HepG2 (cell line): ENCODE data around the gene SPEM2. TPM values are rescaled to one million over a fixed set of nuclear protein-coding genes. Genes with fewer than 3 reads are reported as not detected.

Source experiments
- CEBPG ChIP-seq: IDR thresholded peaks from 2 replicates; pipeline ENCODE4 v1.6.1; 2016
- FOXM1 ChIP-seq: sonication (generic); formaldehyde crosslinking; IDR thresholded peaks from 2 replicates; pipeline ENCODE4 v1.5.0; 2020; ENCODE audit warnings: missing genetic modification reagents
- HIVEP1 ChIP-seq: sonication (generic); formaldehyde crosslinking; IDR thresholded peaks from 2 replicates; pipeline ENCODE4 v1.4.0; 2020; ENCODE audit warnings: mild to moderate bottlenecking, missing genetic modification reagents
- MLLT10 ChIP-seq: sonication (generic); formaldehyde crosslinking; IDR thresholded peaks from 2 replicates; pipeline ENCODE4 v1.4.0; 2020; ENCODE audit warnings: missing genetic modification reagents
- NR2F2 ChIP-seq: IDR thresholded peaks from 2 replicates; pipeline ENCODE4 v1.6.1; 2012; ENCODE audit warnings: low read depth, inconsistent platforms, borderline replicate concordance
- REL ChIP-seq: sonication (generic); formaldehyde crosslinking; conservative IDR thresholded peaks from 2 replicates; pipeline ENCODE4 v1.8.0; 2022; ENCODE audit warnings: mild to moderate bottlenecking, missing genetic modification reagents, moderate library complexity
- RELA ChIP-seq: sonication (generic); formaldehyde crosslinking; IDR thresholded peaks from 2 replicates; pipeline ENCODE4 v1.4.0; 2020; ENCODE audit warnings: missing genetic modification reagents
- SCMH1 ChIP-seq: sonication (generic); formaldehyde crosslinking; IDR thresholded peaks from 2 replicates; pipeline ENCODE4 v1.9.0; 2021; ENCODE audit warnings: missing genetic modification reagents, mild to moderate bottlenecking, borderline replicate concordance
- SKI ChIP-seq: fragments of 450-650 bp; IDR thresholded peaks from one replicate; pipeline ENCODE4 v1.6.1; 2018; ENCODE audit warnings: mild to moderate bottlenecking; ENCODE audit not compliant: partially characterized antibody
- ZBTB21 ChIP-seq: sonication (generic); formaldehyde crosslinking; IDR thresholded peaks from 2 replicates; pipeline ENCODE4 v1.4.0; 2020; ENCODE audit warnings: missing genetic modification reagents
- ZNF264 ChIP-seq: sonication (generic); formaldehyde crosslinking; IDR thresholded peaks from 2 replicates; pipeline ENCODE4 v1.4.0; 2020; ENCODE audit warnings: missing genetic modification reagents
- ZNF747 ChIP-seq: sonication (generic); formaldehyde crosslinking; IDR thresholded peaks from 2 replicates; pipeline ENCODE4 v1.8.1; 2023; ENCODE audit warnings: missing genetic modification reagents, mild to moderate bottlenecking, borderline replicate concordance
- ZNF788 ChIP-seq: sonication (generic); formaldehyde crosslinking; IDR thresholded peaks from 2 replicates; pipeline ENCODE4 v1.5.0; 2020; ENCODE audit warnings: mild to moderate bottlenecking, missing genetic modification reagents, borderline replicate concordance
- polyA plus RNA-seq, 8 experiments: library from polyadenylated mRNA; depleted of rRNA in 3 of 8; stranded (reverse) in 7 of 8; unstranded in 1 of 8; fragments of >200 nt; fragmentation: Illumina TruSeq in 4 of 8; extraction: Trizol in 4 of 8; gene quantifications; 2 replicates each; pipeline versions ENCODE4 v1.2.1 to v1.2.3, GENCODE V29; 2011 to 2016; ENCODE audit warnings: low read depth in 4 of 8, missing spikeins in 1 of 8, mixed read lengths in 1 of 8; ENCODE audit not compliant: insufficient read depth in 1 of 8
- total RNA-seq, 5 experiments: library from RNA; depleted of rRNA; stranded (reverse); fragments of >200 nt; fragmentation: Illumina TruSeq; extraction: Trizol; gene quantifications; 2 replicates each; pipeline ENCODE4 v1.2.3, GENCODE V29; 2016; ENCODE audit warnings: low read depth in 1 of 5
- TF ChIP-seq, protein P1 (sequence below): IDR thresholded peaks from 2 replicates; pipeline ENCODE4 v1.6.1; 2012; ENCODE audit warnings: inconsistent platforms
- TF ChIP-seq, protein P2 (sequence below): sonication (generic); formaldehyde crosslinking; IDR thresholded peaks from 2 replicates; pipeline ENCODE4 v1.4.0; 2020; ENCODE audit warnings: missing genetic modification reagents, mild to moderate bottlenecking, borderline replicate concordance
- TF ChIP-seq, protein P3 (sequence below): IDR thresholded peaks from 2 replicates; pipeline ENCODE4 v1.6.1; 2016; ENCODE audit warnings: low read depth, control low read depth
- TF ChIP-seq, protein P4 (sequence below): sonication (generic); formaldehyde crosslinking; conservative IDR thresholded peaks from 2 replicates; pipeline ENCODE4 v1.4.0; 2020; ENCODE audit warnings: missing genetic modification reagents
- TF ChIP-seq, protein P5 (sequence below): sonication (generic); formaldehyde crosslinking; IDR thresholded peaks from 2 replicates; pipeline ENCODE4 v1.4.0; 2020; ENCODE audit warnings: mild to moderate bottlenecking, missing genetic modification reagents

Gene SPEM2
- total and polyA plus RNA-seq, 2 of the 13 experiments (the other 11 are each of a cell fraction or from before 2014, with no cell fraction given), result not detected

DNA sequence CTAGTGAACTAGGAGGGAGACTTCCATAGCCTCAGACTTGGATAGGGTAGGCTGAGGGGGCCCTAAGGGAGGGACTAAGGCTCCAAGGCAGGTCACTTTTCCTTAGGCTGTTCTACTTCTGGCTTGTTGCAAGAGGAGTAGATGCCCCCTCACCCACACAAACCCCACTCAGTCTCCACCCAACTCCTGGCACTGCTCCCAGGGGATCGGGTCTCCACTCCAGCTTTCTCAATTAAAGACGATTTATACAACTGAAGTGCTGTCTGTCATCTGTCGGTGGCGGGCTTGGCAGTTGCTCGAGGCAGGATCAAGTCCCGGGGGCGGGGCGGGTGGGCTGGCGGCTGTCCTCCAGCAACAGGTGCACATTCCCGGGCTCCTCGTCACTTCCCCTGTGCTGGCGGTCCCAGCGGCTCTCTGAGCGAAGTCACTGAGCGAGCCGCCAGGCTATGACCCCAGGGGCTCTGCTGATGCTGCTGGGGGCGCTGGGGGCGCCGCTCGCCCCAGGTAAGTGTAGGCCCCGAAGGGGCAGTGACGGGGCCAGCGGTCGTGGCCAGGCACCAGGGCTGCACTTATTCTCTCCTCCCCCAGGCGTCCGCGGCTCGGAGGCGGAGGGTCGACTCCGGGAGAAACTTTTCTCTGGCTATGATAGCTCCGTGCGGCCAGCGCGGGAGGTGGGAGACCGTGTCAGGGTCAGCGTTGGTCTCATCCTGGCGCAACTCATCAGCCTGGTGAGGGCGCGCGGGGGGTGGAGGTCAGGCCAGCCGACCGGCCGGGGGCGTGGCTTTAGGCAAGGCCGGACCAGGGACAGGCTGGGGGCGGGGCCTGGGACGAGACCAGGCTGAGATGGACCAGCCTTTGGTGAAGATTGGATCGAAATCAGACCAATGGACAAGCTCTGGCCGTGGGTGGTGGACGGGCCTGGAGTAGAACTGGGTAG, 19.5 kb downstream of the SPEM2 start, which contains the start of gene CHRNB1 (continued):
- TF ChIP-seq NR2F2, result peak; percentile 67; the same call in 1 of the 2 replicates
- no peak for TF ChIP-seq ZBTB21
- TF ChIP-seq HIVEP1 (CRISPR knock-in tag), result peak; percentile 68; the same call in 1 of the 2 replicates
- TF ChIP-seq, protein P1, sequence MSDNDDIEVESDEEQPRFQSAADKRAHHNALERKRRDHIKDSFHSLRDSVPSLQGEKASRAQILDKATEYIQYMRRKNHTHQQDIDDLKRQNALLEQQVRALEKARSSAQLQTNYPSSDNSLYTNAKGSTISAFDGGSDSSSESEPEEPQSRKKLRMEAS, result peak; percentile 71
- peak; percentile 54; the same call in 1 of the 2 replicates for TF ChIP-seq CEBPG (CRISPR knock-in tag)
- TF ChIP-seq, protein P2, sequence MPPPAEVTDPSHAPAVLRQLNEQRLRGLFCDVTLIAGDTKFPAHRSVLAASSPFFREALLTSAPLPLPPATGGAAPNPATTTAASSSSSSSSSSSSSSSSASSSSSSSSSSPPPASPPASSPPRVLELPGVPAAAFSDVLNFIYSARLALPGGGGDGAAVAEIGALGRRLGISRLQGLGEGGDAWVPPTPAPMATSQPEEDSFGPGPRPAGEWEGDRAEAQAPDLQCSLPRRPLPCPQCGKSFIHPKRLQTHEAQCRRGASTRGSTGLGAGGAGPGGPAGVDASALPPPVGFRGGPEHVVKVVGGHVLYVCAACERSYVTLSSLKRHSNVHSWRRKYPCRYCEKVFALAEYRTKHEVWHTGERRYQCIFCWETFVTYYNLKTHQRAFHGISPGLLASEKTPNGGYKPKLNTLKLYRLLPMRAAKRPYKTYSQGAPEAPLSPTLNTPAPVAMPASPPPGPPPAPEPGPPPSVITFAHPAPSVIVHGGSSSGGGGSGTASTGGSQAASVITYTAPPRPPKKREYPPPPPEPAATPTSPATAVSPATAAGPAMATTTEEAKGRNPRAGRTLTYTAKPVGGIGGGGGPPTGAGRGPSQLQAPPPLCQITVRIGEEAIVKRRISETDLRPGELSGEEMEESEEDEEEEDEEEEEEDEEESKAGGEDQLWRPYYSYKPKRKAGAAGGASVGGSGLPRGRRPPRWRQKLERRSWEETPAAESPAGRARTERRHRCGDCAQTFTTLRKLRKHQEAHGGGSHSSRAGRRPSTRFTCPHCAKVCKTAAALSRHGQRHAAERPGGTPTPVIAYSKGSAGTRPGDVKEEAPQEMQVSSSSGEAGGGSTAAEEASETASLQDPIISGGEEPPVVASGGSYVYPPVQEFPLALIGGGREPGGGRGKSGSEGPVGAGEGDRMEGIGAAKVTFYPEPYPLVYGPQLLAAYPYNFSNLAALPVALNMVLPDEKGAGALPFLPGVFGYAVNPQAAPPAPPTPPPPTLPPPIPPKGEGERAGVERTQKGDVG (CRISPR knock-in tag), result peak; percentile 39; the same call in 1 of the 2 replicates
- peak; percentile 75; the same call in 1 of the 2 replicates for TF ChIP-seq REL (CRISPR knock-in tag)
- TF ChIP-seq, protein P3, sequence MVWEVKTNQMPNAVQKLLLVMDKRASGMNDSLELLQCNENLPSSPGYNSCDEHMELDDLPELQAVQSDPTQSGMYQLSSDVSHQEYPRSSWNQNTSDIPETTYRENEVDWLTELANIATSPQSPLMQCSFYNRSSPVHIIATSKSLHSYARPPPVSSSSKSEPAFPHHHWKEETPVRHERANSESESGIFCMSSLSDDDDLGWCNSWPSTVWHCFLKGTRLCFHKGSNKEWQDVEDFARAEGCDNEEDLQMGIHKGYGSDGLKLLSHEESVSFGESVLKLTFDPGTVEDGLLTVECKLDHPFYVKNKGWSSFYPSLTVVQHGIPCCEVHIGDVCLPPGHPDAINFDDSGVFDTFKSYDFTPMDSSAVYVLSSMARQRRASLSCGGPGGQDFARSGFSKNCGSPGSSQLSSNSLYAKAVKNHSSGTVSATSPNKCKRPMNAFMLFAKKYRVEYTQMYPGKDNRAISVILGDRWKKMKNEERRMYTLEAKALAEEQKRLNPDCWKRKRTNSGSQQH (CRISPR knock-in tag), result peak; percentile 22; the same call in 1 of the 2 replicates
- TF ChIP-seq MLLT10 (CRISPR knock-in tag), result no peak
- no peak for TF ChIP-seq RELA (CRISPR knock-in tag)
- no peak for TF ChIP-seq FOXM1 (CRISPR knock-in tag)
- peak; percentile 78; the same call in 1 of the 2 replicates for TF ChIP-seq ZNF747 (CRISPR knock-in tag)
- TF ChIP-seq, protein P4, sequence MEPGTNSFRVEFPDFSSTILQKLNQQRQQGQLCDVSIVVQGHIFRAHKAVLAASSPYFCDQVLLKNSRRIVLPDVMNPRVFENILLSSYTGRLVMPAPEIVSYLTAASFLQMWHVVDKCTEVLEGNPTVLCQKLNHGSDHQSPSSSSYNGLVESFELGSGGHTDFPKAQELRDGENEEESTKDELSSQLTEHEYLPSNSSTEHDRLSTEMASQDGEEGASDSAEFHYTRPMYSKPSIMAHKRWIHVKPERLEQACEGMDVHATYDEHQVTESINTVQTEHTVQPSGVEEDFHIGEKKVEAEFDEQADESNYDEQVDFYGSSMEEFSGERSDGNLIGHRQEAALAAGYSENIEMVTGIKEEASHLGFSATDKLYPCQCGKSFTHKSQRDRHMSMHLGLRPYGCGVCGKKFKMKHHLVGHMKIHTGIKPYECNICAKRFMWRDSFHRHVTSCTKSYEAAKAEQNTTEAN (CRISPR knock-in tag), result no peak
- TF ChIP-seq SCMH1, result no peak
- TF ChIP-seq ZNF788 (CRISPR knock-in tag), result peak; percentile 87; the same call in 1 of the 2 replicates
- TF ChIP-seq, protein P5, sequence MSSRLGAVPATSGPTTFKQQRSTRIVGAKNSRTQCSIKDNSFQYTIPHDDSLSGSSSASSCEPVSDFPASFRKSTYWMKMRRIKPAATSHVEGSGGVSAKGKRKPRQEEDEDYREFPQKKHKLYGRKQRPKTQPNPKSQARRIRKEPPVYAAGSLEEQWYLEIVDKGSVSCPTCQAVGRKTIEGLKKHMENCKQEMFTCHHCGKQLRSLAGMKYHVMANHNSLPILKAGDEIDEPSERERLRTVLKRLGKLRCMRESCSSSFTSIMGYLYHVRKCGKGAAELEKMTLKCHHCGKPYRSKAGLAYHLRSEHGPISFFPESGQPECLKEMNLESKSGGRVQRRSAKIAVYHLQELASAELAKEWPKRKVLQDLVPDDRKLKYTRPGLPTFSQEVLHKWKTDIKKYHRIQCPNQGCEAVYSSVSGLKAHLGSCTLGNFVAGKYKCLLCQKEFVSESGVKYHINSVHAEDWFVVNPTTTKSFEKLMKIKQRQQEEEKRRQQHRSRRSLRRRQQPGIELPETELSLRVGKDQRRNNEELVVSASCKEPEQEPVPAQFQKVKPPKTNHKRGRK (CRISPR knock-in tag), result no peak
- TF ChIP-seq ZNF264 (CRISPR knock-in tag), result no peak
- TF ChIP-seq SKI, result peak; percentile 31
